CD4-positive, alpha-beta T cell treated with Interleukin-12 subunit alpha and Interleukin-12 subunit beta, for 1 hour (primary cell): ENCODE results near the gene EFCAB7.

ENCODE experiments used
- DNase-seq: peaks from one replicate; pipeline ENCODE4 v3.0.0-alpha.2; 2020

Gene EFCAB7

DNA sequence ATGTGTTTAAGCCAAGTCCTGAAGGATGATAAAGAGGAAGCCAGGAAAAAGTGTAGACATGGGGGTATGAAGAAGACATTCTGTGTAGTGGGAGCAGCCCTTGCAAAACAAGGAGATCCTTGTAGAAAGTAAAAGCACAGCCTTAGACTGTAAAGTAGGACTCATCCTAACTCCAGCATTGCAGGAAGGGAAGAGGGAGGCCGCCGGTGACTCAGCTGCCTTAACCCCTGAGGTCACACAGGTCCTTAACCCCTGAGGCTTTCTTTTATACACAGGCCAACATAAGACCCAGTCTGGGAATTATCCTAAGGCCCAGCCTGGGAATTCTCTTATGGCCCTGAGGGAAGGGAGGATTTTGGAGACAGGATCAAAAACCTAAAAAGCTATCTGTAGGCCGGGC lies 87.9 kb downstream of the EFCAB7 start:
- DNase-seq = no peak

DNA sequence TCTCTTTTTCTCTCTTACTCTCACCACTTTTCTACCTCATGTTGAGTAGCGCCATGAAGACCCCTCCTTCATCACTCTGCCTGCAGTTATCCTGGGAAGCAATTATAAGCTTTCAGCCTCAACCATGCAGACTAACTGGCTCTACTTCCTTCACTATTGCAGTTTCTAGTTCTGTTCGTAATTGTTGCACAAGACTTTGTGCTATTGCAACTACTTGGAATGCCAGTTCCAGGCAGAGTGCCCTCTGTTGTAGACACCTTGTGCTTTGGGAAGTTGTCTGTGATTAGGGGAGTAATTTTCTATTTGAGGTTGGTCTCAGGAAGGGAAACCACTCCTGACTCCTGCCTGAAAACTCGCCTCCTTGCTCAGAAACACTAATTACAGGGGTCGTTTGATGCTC lies 89.2 kb downstream of the EFCAB7 start:
- DNase-seq = no peak

DNA sequence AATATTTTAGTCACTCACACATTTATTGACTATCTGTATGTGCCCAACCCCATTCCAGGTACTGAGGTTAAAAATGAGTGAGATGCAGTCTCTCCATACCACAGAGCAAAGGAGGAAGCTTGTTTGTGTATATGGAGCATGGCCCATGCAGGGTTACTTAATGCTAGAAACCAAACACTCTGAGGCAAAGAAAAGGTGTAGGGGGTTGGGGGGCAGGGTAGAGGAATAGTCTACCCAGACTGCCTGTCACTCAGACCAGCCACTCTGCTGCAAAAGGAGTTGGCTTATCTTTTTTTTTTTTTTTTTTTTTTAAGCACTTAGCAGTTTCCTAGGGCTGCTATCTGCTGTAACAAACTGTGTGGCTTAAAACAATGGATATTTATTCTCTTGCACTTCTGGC lies 89.6 kb downstream of the EFCAB7 start:
- DNase-seq = no peak

DNA sequence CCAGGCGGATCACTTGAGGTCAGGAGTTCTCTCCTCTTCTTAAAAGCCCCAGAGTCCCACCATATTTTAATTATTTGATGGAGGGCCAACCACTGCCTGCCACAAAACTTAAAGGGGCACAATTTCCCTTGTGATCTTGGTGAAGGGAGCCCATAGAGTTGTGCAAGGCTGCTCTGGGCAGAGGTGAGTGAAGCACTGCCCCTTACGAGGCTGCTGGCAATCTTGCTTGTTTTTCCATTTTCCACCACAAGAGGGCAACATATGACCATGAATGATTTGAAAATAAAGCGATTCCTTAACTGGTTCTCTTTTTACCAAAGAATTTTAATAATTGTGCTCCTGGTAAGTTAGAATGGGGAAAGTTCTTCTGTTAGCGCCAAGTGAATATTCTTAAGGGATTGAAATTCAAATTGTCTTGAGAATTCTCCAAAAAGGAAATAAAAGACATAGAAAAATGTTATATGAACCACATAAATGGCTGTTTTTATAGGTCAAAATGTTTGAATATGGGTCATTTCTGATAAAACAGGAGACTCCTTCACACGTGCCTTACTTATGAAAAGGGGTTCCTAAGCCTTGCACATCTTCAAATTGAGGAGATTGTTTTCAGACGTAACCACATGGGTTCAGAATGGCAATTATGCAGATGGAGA lies 92.6 kb downstream of the EFCAB7 start:
- DNase-seq = peak; percentile 79

DNA sequence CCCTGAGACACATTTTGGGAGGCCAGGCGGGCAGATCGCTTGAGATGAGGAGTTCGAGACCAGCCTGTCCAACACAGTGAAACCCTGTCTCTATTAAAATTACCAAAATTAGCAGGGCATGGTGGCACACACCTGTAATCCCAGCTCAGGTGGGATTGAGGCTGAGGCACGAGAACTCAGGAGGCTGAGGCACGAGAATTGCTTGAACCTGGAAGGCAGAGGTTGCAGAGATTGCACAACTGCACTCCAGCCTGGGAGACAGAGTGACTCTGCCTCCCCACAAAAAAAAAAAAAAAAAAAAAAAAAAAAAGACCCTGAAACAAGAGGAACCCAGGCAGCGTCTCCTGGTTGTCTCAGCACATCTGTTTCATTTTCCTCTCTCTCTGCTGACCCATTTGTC lies 94.1 kb downstream of the EFCAB7 start:
- no peak for DNase-seq

DNA sequence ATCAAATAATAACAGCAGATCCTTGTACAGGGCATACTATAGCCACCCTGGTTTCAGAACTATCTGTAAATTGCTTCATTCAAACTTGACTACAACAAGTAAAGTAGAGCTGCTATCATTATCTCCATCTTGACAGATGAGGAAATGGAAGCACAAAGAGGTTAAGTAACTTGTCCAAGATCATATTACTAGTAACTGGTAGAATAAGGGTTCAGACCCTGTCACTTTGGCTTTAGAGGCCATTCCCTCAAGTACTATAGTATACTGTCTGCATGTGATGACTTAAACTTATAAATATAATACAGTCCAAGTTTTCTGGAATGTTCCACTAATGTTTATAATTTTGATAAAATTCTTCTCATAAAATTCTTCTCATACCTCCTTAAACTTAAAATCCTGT lies 94.7 kb downstream of the EFCAB7 start:
- no peak for DNase-seq

DNA sequence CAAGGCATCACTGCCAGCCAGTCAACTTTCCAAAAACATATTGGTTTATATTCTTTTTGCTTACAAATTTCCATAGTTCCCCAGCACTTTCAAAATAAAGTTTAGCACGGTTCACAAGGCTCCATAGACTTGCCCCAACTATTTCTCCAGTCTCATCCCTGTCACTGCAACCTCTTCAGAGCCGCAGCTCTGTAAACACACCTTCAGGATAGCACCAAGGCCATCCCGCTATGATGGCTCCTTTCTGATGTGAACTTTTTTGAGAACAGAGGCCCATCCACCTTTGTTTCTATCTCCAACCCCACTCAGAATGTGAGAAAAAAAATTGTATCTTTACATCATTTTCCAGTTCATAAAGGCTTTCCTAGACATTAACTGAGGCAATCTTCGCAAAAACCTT lies 96.2 kb downstream of the EFCAB7 start:
- DNase-seq = no peak

DNA sequence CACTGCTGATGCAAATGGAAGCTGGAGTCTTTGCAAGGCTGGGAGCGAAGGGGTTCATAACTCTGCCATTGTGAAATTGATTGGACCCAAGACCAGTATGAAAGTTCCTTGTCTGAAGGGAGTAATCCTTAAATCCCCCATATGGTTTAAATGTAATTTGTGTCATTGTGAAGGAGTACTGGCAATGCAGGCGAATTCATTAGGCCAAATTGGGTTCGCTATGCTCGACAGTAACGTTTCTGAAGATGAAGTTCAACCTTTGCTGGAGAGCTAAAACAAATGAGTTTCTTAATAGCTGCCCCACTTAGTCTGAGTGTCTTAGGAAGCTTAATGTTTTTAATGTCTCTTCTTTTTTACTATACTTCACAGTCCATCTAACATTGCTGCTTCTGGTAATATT lies 97.3 kb downstream of the EFCAB7 start:
- DNase-seq = no peak

DNA sequence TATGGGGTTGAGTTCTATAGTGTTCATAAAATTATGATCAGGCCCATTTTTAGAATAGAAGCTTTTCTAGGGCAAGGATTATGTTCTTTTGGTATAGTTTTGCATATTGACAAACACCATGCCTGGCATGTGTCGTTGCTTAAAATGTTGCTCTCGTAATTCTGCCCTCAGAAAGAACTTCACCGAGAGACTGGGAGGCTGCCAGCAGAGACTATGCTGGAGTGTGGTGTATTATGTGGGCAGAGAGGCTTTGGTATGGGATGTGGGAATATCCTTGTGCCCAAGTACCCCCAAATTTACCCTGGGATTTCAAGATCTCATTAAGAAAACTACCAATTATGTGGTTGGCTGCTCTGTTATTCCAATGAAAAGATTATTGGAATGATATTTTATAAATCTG lies 97.8 kb downstream of the EFCAB7 start:
- no peak for DNase-seq

DNA sequence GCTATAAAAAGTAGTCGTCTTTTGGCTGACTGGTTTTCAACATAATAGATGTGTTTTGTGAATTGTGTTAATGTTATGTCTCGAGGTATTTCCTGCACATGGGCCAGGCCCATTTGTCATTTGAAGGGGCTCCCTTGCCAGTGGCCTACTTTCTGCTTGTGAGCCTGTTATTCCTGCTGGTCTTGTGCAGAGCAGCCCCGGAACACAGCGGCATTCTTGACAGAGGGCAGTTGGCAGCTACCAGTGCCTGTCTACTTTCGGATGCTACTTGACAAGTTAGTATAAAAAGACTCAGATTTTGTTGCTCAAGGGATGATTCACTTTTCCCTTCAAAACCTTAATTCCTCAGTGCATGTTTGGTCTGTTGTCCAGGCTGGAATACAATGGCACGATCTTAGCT lies 98.4 kb downstream of the EFCAB7 start:
- DNase-seq = no peak
